ENCODE data around the gene POTEE. TPM values are rescaled to one million over a fixed set of nuclear protein-coding genes. Genes with fewer than 3 reads are reported as not detected.
"Not testable (repeated sequence)": the region's sequence is repeated elsewhere in the genome, so short reads cannot be mapped to it uniquely, and the experiment has no call there.

Gene POTEE
- total RNA-seq, result under 1 TPM; 0.12 to 0.22 TPM
- long read RNA-seq, result 0 reads

DNA sequence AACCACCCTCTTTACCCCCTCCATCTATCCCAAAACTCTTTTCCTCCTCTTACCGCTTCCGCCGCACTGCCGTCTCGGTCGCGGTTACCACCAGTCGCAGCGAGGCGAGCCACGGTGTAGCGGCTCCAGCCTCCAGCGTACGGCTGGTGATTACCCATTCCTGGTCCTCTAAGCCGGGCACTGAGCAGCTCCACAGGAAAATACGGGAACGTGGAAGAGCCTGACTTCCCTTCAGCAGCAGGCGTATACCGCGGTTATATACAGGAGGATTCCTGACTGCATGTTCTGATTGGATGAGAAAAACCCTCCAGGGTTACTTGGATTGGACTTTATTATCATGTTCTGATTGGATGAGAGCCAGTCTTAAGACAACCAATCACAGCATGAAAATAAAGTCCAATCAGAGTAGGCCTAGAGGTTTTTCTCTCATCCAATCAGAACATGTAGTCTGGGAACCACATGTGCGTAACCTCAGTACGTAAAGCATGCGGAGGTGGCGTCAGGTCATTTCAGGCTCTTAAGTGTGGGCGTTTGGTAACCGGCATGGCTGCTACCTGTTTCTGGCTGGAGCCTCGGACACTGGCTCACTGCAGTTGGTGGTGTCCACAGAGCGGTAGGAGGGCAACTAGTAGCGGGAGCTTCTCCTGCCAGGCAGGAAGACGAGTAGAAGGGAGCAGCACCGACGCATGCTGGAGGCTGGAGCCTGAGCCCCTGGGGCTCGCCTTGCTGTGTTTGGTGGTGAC is at the start of gene POTEE:
TSS of gene POTEE (plus strand) at position 507 of the 743 bp plus-strand sequence. CDS start 8,867 bp downstream, outside the sequence.
- DNase-seq; intact Hi-C loops (cut with DNase I, micrococcal nuclease); ATAC-seq: not testable (repeated sequence)

DNA sequence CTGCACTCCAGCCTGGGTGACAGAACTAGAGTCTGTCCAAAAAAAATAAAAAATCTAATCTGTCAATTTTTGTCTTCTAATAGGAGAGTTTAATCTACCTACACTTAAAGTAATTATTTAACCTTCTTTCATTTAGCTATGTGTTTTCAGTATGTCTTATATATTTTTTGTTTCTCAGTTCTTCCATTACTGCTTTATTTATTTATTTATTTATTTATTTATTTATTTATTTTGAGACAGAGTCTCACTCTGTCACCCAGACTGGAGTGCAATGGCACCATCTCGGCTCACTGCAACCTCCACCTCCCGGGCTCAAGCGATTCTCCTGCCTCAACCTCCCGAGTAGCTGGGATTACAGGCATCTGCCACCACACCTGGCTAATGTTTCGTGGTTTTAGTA is 43.8 kb upstream of the POTEE start:
- ATAC-seq; intact Hi-C loops (cut with DNase I, micrococcal nuclease): not testable (repeated sequence)

DNA sequence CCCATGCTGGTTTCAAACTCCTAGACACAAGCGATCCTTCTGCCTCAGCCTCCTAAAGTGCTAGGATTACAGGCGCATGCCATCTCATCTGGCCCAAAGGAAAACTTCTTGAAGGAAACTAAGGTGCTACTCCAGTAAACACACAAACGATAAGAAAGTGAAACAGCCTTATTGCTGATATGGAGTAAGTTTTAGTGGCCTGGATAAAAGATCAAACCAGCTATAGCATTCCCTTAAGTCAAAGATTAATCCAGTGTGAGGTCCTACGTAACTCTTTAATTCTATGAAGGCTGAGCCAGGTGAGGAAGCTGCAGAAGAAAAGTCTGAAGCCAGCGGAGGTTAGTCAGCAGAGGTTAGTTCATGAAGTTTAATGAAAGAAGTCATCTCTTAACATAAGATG is 40.8 kb upstream of the POTEE start:
- intact Hi-C loops (cut with DNase I, micrococcal nuclease), result no loop called here
- ATAC-seq (peak; percentile 97), DNase-seq (no peak)

More for the DNA sequence above, 43.8 kb upstream of the POTEE start:
- not testable (repeated sequence) for DNase-seq

DNA sequence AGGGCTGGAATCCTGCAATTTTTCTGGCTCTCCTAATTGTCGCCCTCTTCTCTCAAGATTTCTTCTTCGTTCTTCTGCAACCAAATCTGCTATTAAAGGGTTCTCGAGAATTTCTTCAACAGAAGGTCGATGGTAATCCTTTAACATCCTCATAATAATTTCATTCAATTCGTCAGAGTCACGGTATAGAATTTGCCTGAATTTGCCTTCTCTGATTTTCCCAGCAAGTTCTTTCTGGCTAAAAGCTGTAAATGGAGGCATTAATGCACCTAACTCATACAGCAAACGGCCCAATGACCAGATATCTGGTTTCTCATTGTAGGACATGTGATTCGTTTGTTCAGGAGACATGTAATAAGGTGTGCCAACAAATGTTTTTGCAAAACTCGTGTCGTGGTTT is 31.3 kb upstream of the POTEE start:
- intact Hi-C loops (cut with DNase I, micrococcal nuclease); DNase-seq; ATAC-seq: not testable (repeated sequence)

DNA sequence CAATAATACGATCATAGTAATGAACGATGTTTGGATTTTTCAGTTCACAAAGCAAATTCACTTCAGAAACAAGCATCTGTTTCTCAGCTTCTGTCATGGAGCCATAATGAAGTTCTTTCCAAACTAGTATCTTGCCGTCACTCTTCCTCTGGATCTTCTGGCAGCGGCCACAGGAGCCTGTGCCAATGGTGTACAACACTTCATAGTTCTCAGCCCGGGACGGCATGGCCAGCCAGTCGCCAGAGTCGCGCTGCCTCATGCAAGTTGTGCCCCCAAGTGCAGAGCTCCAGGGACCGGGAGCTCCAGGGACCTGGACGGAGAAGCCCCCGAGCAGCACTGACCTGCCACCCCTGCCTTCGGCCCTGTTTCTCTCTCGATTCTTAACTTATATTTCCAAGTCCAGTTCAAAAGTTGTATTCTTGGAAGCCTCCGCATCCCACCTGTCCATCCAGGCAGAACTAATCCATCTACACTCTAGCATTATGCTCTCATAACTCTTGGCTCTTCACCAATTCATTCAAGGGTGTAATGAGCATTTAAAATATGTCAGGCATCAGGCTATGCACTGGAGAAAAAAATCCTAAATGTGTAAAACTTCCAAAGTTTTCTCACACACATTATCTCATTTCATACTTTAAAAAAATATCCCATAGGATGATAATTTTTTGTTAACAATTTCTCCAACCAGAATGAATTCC is 30.5 kb upstream of the POTEE start:
- ATAC-seq; DNase-seq; intact Hi-C loops (cut with DNase I, micrococcal nuclease): not testable (repeated sequence)

DNA sequence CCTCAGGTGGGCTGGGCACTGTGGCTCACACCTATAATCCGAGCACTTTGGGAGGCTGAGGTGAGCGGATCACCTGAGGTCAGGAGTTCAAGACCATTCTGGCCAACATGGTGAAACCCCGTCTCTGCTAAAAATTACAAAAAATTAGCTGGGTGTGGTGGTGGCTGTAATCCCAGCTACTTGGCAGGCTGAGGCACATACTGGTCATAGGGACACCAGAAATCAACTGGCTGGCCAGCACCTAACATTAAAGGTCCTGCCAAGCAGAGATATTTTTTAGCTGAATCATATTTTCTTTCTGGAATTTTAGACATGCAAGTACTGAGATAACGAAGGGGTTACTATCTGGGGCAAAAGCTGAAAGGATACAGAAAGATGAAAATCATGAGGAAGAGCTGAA is 27.9 kb upstream of the POTEE start:
- DNase-seq; ATAC-seq; intact Hi-C loops (cut with DNase I, micrococcal nuclease): not testable (repeated sequence)

DNA sequence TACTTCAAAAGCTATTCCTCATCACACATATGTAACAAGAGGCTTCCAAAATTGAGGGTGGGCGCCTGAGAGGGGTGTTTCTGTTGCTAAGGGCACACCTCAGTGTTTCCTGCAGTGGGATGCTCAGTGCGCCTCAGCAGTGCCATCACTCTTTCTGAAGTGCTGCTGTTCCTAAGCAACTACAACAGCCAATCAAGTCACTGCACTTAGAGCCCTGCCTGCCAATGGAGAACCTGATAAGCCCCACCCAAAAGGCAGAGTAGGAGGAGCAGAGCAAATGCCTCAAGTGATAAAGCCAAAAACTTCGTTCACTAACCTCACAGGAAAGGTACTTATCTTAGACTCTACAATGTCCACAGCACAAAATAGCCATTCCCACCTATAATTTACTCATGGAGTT is 15.9 kb upstream of the POTEE start:
- DNase-seq; ATAC-seq; intact Hi-C loops (cut with DNase I, micrococcal nuclease): not testable (repeated sequence)

DNA sequence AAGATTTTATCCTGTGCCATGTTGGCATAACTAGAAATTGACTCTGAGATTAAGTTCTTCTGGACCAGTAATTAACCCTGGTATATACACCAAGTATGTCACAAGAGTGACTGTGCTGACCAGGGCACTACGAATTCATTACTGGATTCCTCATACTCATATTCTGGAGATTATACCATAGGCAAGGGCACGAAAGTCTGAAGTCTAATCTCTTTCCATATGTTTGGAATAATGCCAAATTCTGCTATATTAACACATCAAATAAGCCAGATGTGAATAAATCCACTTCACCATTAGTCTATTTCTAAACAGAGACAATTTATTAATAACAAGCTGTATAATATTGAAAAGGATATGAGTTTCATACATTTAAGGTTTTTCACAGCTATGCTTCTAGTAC is 13.2 kb upstream of the POTEE start:
- DNase-seq; intact Hi-C loops (cut with DNase I, micrococcal nuclease); ATAC-seq: not testable (repeated sequence)

DNA sequence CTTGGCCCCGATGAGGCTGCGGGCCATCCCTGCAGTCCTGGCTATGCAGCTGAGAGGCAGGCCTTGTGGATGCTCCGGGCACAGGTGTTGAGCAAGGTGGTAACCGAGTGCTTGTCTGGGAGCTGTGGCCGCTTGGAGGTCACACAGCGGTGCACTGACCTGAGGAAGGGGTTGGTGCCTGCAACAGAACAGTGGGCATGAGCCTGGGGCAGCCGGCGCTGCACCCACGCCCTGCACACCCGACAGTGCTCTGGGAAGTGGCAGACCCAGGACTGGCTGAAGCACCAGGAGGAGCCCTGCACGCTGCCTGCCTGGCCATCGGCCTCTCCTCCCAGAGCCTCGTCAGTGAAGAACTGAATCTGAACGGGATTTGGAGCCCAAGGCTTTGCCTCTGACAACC is 8.2 kb upstream of the POTEE start:
- no peak for DNase-seq
- ATAC-seq, result no peak
- intact Hi-C loops (cut with DNase I, micrococcal nuclease), result no loop called here

DNA sequence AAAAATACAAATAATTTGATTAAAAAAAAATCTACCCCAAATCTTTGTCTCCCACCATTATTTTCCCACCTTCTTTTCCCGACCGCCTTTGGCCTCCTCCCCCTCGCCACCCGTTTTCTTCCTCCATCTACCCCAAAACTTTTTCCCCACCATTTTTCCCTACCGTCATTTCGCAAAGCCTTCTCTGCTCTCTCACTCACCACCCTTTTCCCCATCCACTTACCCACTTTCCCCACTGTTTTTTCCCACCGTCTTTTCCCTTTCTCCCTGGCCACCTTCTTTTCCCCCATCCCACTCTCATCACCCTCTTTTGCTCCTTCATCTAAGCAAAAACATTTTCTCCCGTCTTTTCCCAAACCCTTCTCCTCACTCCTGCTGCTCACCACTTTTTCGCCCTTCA is 1.5 kb upstream of the POTEE start:
- intact Hi-C loops (cut with DNase I, micrococcal nuclease); DNase-seq; ATAC-seq: not testable (repeated sequence)

DNA sequence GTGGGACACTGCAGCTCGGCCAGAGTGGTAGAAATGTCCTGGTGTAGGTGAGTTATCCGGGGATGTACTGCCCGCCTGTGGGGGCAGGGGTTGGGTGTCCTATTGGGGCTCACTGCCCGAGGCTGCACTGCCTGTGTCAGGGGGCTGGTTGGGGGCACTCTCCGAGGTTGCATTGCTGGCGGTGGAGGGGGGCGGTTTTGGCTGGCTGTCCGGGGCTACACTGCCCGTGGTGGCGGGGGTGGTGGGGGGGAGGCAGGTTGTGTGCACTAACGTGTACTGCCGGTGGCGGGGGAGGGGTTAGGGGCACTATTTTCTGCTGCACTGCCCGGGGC is 403 bp downstream of the POTEE start:
- ATAC-seq; intact Hi-C loops (cut with DNase I, micrococcal nuclease); DNase-seq: not testable (repeated sequence)

DNA sequence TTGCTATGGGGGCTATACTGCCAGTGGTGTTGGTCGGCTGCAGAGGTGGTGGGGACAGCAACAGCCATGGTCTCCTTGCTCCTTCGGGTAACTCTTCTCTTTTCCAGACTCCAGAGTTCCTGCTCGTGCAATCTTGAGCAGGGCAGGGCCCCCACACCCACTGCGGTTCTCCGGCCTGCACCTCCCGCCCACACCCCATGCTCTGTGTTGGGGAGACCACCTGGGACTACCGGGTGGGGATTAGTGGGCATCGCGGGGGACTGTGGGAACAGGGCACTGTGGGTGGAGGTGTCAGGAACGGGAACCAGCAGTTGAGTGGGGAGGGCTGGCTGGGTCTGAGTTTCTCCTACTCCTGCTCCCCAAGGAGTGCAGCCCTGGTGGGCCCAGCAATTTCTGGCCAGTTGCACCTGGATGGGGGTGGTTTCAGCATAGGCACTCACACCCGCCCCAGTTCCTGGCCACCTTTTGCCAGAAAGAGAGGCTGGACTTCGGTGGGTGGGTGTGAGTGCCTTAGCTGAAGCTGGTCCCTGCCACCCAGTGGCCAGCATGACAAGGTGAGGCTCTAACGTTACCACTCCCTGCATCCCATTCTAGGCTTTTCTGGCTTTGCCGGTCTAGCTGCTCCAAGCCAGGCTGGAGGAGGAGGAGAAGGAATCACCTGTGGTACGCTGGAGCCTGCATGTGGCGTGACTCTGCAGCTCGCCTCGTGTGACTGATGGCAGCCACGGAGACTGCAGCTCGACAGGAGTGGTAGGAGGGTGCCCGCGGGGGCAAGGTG is 1.3 kb downstream of the POTEE start:
- ATAC-seq; intact Hi-C loops (cut with DNase I, micrococcal nuclease); DNase-seq: not testable (repeated sequence)

DNA sequence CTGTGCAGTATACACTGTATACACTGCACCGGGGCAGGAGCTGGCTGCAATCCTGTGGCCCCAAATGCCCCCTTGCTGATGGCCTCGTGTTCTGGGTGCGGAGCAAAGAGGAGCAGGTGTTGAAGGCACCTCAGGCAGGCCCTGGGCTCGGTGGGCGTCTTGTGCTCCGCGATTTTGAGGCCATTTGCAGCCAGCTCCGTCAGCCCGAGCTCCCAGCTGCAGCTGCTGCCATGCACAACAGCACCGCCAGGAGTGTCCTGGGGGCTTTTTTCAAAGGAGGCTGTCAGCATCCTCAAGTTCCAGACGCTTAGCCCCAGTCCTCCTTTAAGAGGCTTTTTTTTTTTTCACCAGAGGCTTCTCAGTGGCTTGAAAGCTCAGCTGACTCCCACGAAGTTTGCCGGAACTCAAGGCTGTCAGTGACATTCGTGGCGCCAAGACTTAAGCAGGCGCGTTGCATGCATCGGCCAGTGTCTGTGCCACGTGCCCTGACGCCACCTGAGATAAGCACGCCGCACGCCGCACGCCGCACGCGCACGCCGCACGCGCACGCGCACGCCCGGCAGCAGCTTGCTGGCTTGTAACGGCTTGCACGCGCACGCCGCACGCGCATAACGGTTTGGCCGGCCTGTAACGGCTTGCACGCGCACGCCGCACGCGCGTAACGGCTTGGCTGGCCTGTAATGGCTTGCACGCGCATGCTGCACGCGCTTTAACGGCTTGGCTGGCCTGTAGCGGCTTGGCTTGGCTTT is 8.1 kb downstream of the POTEE start:
- ATAC-seq; DNase-seq; intact Hi-C loops (cut with DNase I, micrococcal nuclease): not testable (repeated sequence)

DNA sequence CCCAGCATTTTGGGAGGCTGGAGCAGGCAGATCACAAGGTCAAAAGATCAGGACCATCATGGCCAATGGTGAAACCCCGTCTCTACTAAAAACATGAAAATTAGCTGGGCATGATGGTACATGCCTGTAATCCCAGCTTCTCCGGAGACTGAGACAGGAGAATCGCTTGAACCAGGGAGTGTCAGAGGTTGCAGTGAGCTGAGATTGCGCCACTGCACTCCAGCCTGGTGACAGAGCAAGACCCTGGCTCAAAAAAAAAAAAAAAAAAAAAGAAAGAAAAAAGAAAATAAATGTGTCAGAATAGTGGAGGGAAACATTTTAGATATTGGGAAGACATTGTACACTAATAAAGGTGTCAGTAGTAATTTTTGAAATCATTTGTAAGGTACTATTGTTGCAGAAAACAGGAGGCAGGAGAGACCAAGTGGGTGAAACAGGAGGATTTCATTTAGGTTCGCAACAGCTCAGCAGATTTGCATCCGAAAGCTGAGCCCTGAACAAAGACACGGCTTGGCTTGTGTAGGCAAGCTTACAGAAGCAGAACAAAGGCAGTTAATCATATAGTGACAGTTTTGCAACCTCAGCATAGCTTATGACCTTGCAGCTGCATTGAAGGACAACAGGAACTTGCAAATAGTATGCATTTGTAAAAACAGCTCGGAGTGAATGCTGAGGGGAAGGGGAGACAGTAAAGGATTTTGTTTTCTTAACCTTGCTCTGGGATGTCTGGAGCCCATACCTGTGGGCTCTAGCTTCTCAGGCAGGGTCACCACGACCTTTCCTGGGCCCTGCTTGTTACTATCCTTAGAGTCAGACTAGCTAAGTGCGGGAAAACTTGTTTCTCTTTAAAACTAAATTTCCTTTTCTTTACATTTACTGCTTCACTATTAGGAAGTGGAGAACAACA is 26.5 kb downstream of the POTEE start:
- DNase-seq; intact Hi-C loops (cut with DNase I, micrococcal nuclease); ATAC-seq: not testable (repeated sequence)

All from left colon (tissue), 2 donors.